Vein endothelial cell (primary cell): Measurements from ENCODE around the gene TUSC1. TPM values are rescaled to one million over a fixed set of nuclear protein-coding genes. Genes with fewer than 3 reads are reported as not detected.

Experiments used
- total RNA-seq: library from RNA; depleted of rRNA; stranded (reverse); fragments of >200 nt; gene quantifications from 2 replicates; pipeline ENCODE4 v1.2.3, GENCODE V29; 2012

TUSC1 gene
- total RNA-seq, result 12.1 and 12.5 TPM in 2 replicates

DNA sequence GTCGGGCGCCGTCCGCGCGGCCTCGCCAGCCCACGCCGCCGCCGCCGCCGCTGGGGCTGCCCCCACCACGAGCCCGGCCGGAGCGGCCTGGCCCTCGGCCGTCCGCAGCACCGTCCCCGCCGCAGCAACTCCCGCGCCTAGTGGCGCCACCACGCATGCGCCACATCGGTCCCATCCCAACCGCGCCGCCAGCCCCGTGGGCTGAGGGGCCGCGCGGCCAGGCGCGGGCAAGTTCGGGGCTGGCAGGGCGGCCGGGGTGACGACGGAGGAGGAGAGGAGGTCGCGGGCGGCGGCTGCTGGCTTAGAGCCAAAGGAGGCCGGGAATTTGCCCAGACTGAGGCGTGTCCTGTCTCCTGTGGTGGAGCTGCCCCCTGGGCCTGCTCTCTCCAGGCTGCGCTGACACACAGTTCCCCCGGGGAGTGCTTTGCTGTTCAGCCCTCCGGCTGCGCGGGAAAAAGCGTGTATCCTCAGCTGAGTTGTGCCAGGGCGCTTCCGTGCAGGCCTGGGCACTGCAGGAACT is at the start of gene TUSC1:
Gene TUSC1, minus strand, starts transcription at position 298 of the 520 bp plus-strand sequence. Its CDS starts 132 bp downstream, at position 166.

